ENCODE results near the gene GNG4. TPM values are rescaled to one million over a fixed set of nuclear protein-coding genes. Genes with fewer than 3 reads are reported as not detected.

The GNG4 gene
- total RNA-seq, 3 donors from 2014 or later: 2.9 to 7.7 (median 4.6) TPM

DNA sequence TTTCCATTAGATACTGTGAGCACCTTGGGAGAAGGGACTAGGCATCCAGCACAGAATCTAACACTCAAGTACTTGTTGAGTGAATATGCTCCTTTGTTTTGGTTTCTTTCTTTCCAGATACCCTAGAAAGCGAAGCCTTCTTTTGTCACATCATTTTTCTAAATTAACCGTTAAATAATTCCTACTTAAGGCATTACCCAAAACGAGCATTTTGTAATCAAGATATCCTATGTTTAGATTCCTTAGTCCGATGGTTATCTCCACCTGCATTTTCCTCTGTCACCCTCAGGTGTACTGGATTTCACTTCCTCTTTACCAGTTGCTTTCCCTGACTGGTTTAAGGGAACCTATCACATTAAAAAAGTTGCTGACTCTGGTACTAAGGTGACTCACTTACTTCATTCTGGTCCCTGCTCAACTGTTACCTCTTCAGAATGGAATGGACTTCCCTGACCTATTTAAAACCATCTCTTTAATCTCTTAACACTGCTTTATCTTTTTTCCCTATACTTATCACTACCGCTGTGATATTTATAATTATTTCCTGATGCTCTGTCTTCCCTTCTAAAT is 148.5 kb downstream of the GNG4 start:
- no peak for ATAC-seq
- no peak overlapping the region for H3K4me3 ChIP-seq
- TF ChIP-seq, protein P1, sequence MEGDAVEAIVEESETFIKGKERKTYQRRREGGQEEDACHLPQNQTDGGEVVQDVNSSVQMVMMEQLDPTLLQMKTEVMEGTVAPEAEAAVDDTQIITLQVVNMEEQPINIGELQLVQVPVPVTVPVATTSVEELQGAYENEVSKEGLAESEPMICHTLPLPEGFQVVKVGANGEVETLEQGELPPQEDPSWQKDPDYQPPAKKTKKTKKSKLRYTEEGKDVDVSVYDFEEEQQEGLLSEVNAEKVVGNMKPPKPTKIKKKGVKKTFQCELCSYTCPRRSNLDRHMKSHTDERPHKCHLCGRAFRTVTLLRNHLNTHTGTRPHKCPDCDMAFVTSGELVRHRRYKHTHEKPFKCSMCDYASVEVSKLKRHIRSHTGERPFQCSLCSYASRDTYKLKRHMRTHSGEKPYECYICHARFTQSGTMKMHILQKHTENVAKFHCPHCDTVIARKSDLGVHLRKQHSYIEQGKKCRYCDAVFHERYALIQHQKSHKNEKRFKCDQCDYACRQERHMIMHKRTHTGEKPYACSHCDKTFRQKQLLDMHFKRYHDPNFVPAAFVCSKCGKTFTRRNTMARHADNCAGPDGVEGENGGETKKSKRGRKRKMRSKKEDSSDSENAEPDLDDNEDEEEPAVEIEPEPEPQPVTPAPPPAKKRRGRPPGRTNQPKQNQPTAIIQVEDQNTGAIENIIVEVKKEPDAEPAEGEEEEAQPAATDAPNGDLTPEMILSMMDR (IDR thresholded peaks at IDR 0.05): no peak
- intact Hi-C loops (cut with DNase I, micrococcal nuclease): loop anchor here in 1 of 2 donors (10.0 kb wide), 1 partner anchor 474 kb away; no protein-coding TSS in a partner anchor
- DNase-seq: no peak
- no peaks in the 10 kb centered on the region for H3K9me3 ChIP-seq
- peaks cover 19% of the 10 kb centered on the region for H3K4me1 ChIP-seq (ENCODE audit: low read depth)
- no peaks in the 10 kb centered on the region for H3K36me3 ChIP-seq (ENCODE audit: low read depth)

Other genes with a start within 250 kb of the GNG4 start
- gene B3GALNT2, start 145.3 kb downstream of the GNG4 start, total RNA-seq: 10 to 100 TPM; 17.1 to 34.5 (median 19.6) TPM
- 10 to 100 TPM; 24.0 to 32.3 (median 26.7) TPM for gene LYST, start 217.1 kb upstream of the GNG4 start, total RNA-seq